Regular cardiac myocyte (primary cell): ENCODE results near the gene LAGE3. TPM values are rescaled to one million over a fixed set of nuclear protein-coding genes. Genes with fewer than 3 reads are reported as not detected.

Experiments used
- total RNA-seq: library from RNA; depleted of rRNA; stranded (reverse); fragments of >200 nt; gene quantifications from 2 replicates; pipeline ENCODE4 v1.2.3, GENCODE V29; 2014

LAGE3 gene
- total RNA-seq = 22.4 and 39.2 TPM in 2 replicates

GRCh38 chrX:154478728-154479622 lies at the start of gene LAGE3:
TSS of gene LAGE3 (minus strand) at chrX:154479281. CDS start at chrX:154478915, 366 bp downstream.

GRCh38 chrX:154515966-154516655 lies 37.0 kb upstream of the LAGE3 start, which contains the start of gene FAM3A:
TSS of gene FAM3A (minus strand) at chrX:154516232. CDS start at chrX:154515772, 460 bp downstream.

GRCh38 chrX:154490414-154491083 lies 11.5 kb upstream of the LAGE3 start, which contains the start of gene SLC10A3:
TSS of gene SLC10A3 (minus strand) at chrX:154490629. CDS start at chrX:154488940, 1,689 bp downstream.

GRCh38 chrX:154486396-154487207 lies 7.5 kb upstream of the LAGE3 start, which contains the start of gene UBL4A:
TSS of gene UBL4A (minus strand) at chrX:154486615. CDS start at chrX:154486584, 31 bp downstream.

GRCh38 chrX:154458116-154458953 lies 20.7 kb downstream of the LAGE3 start, which contains the start of gene PLXNA3:
TSS of gene PLXNA3 (plus strand) at chrX:154458281. CDS start at chrX:154460184, 1,903 bp downstream.

GRCh38 chrX:154443992-154444754 lies 34.9 kb downstream of the LAGE3 start, which contains the start of gene FAM50A:
TSS of gene FAM50A (plus strand) at chrX:154444141. CDS start at chrX:154444236, 95 bp downstream.

GRCh38 chrX:154436983-154437752 lies 41.9 kb downstream of the LAGE3 start, which contains the start of gene GDI1:
TSS of gene GDI1 (plus strand) at chrX:154437154. CDS start at chrX:154437255, 101 bp downstream.

GRCh38 chrX:154428176-154429171 lies 50.6 kb downstream of the LAGE3 start, which contains the start of gene ATP6AP1:
TSS of gene ATP6AP1 (plus strand) at chrX:154428677. CDS start at chrX:154428693, 16 bp downstream.

Other genes starting within 250 kb of the LAGE3 start
- gene OPN1MW3, start 221.7 kb downstream of the LAGE3 start, total RNA-seq = not detected in 2 replicates
- gene TEX28, start 184.2 kb downstream of the LAGE3 start, total RNA-seq = under 0.01 TPM in 1 of 2 replicates, not detected in the other
- not detected in 2 replicates for gene TKTL1, start 183.5 kb downstream of the LAGE3 start, total RNA-seq
- 2,015 and 2,065 TPM in 2 replicates for gene FLNA, start 104.6 kb downstream of the LAGE3 start, total RNA-seq
- gene EMD, start 100.0 kb downstream of the LAGE3 start, total RNA-seq = 14.7 and 18.0 TPM in 2 replicates
- gene RPL10, start 80.9 kb downstream of the LAGE3 start, total RNA-seq = 2,943 and 5,659 TPM in 2 replicates
- 62.6 and 66.7 TPM in 2 replicates for gene DNASE1L1, start 70.0 kb downstream of the LAGE3 start, total RNA-seq
- gene TAFAZZIN, start 67.7 kb downstream of the LAGE3 start, total RNA-seq = 10.4 and 13.8 TPM in 2 replicates
- 45.4 and 59.8 TPM in 2 replicates for gene ATP6AP1, start 50.6 kb downstream of the LAGE3 start, total RNA-seq
- gene GDI1, start 42.1 kb downstream of the LAGE3 start, total RNA-seq = 114 and 157 TPM in 2 replicates
- gene FAM50A, start 35.1 kb downstream of the LAGE3 start, total RNA-seq = 71.0 and 92.2 TPM in 2 replicates
- gene PLXNA3, start 21.0 kb downstream of the LAGE3 start, total RNA-seq = 16.3 and 23.8 TPM in 2 replicates
- gene UBL4A, start 7.3 kb upstream of the LAGE3 start, total RNA-seq = 42.4 and 51.3 TPM in 2 replicates
- gene SLC10A3, start 11.3 kb upstream of the LAGE3 start, total RNA-seq = 20.3 and 26.8 TPM in 2 replicates
- 31.6 and 35.5 TPM in 2 replicates for gene FAM3A, start 37.0 kb upstream of the LAGE3 start, total RNA-seq
- 29.0 and 62.9 TPM in 2 replicates for gene G6PD, start 67.6 kb upstream of the LAGE3 start, total RNA-seq
- gene IKBKG, start 68.3 kb upstream of the LAGE3 start, total RNA-seq = 11.6 and 15.3 TPM in 2 replicates
- gene CTAG1A, start 105.9 kb upstream of the LAGE3 start, total RNA-seq = not detected in 2 replicates
- not detected in 2 replicates for gene CTAG1B, start 140.0 kb upstream of the LAGE3 start, total RNA-seq
- not detected in 2 replicates for gene CTAG2, start 174.3 kb upstream of the LAGE3 start, total RNA-seq